Large intestine (tissue), 3 donors: Measurements from ENCODE around the gene GRID1. TPM values are rescaled to one million over a fixed set of nuclear protein-coding genes. Genes with fewer than 3 reads are reported as not detected.
"Not testable (repeated sequence)": the region's sequence is repeated elsewhere in the genome, so short reads cannot be mapped to it uniquely, and the experiment has no call there.

Experiments used
- DNase-seq, 2 donors: peaks; one replicate each; pipeline versions ENCODE4 v3.0.0 to v3.0.0-alpha.2; 2013
- H3K27ac ChIP-seq: one replicate; pipeline ENCODE4 v1.5.1; 2013; ENCODE audit warnings: low read length
- H3K27me3 ChIP-seq: 2 replicates; pipeline ENCODE4 v1.6.1; 2013; ENCODE audit warnings: low read length; ENCODE audit not compliant: control insufficient read depth, insufficient read depth
- H3K36me3 ChIP-seq: 2 replicates; pipeline ENCODE4 v1.6.1; 2013; ENCODE audit warnings: low read length; ENCODE audit not compliant: control insufficient read depth, insufficient read depth
- H3K4me1 ChIP-seq: one replicate; pipeline ENCODE4 v1.6.1; 2013; ENCODE audit warnings: low read length; ENCODE audit not compliant: control insufficient read depth, insufficient read depth
- H3K4me3 ChIP-seq: one replicate; pipeline ENCODE4 v1.5.1; 2013; ENCODE audit warnings: low read length
- H3K9me3 ChIP-seq: one replicate; pipeline ENCODE4 v1.6.1; 2013; ENCODE audit warnings: mild to moderate bottlenecking, low read depth, low read length, moderate library complexity; ENCODE audit not compliant: control insufficient read depth
- WGBS: methylation state at CpG from one replicate; pipeline ENCODE4 v1.1.5; 2013; ENCODE audit warnings: low lambda C conversion rate; ENCODE audit not compliant: insufficient coverage; 5-methylcytosine and 5-hydroxymethylcytosine counted together
- polyA plus RNA-seq: library from polyadenylated mRNA; unstranded; fragments of 120-200 nt; gene quantifications from one replicate; pipeline ENCODE4 v1.2.1, GENCODE V29; 2013

Gene GRID1
- polyA plus RNA-seq, 1 donor: 1.7 TPM

- Histone ChIP-seq H3K9me3 (no peaks in the 10 kb centered on the region), H3K4me1 (no peaks in the 10 kb centered on the region), H3K27ac (no peak overlapping the region), H3K4me3 (no peak overlapping the region), H3K27me3 (no peaks in the 10 kb centered on the region), H3K36me3 (no peaks in the 10 kb centered on the region)
- no CpG with 5 or more reads among the region's 10 CpGs for WGBS
- DNase-seq: no peak
These were observed 122.9 kb downstream of the GRID1 start for GRCh38 chr10:86243651-86244155.

GRCh38 chr10:86242761-86243160, 123.8 kb downstream of the GRID1 start:
- no peak overlapping the region for H3K27ac ChIP-seq
- no peak overlapping the region for H3K4me3 ChIP-seq
- no peaks in the 10 kb centered on the region for H3K36me3 ChIP-seq
- H3K9me3 ChIP-seq: no peaks in the 10 kb centered on the region
- H3K4me1 ChIP-seq: no peaks in the 10 kb centered on the region
- WGBS: no CpG with 5 or more reads among the region's 4 CpGs
- H3K27me3 ChIP-seq: no peaks in the 10 kb centered on the region
- DNase-seq: no peak

DNA sequence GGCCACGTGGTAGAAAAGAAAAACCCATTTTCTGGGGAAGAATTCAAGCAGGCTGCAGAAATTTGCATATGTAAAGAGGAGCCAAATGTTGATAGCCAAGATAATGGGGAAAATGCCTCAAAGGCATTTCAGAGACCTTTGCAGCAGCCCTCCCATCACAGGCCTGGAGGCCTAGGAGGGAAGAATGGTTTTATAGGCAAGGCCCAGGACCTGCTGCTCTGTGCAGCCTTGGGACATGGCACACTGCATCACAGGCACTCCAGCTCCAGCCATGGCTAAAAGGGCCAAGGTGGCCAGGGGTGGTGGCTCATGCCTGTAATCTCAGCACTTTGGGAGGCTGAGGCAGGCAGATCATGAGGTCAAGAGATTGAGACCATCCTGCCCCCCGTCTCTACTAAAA, 128.5 kb downstream of the GRID1 start:
- not testable (repeated sequence) for H3K4me1 ChIP-seq, H3K27ac ChIP-seq, H3K9me3 ChIP-seq, H3K36me3 ChIP-seq, H3K4me3 ChIP-seq, H3K27me3 ChIP-seq, DNase-seq
- 86% methylated on average over 1 of the region's 2 CpGs for WGBS

DNA sequence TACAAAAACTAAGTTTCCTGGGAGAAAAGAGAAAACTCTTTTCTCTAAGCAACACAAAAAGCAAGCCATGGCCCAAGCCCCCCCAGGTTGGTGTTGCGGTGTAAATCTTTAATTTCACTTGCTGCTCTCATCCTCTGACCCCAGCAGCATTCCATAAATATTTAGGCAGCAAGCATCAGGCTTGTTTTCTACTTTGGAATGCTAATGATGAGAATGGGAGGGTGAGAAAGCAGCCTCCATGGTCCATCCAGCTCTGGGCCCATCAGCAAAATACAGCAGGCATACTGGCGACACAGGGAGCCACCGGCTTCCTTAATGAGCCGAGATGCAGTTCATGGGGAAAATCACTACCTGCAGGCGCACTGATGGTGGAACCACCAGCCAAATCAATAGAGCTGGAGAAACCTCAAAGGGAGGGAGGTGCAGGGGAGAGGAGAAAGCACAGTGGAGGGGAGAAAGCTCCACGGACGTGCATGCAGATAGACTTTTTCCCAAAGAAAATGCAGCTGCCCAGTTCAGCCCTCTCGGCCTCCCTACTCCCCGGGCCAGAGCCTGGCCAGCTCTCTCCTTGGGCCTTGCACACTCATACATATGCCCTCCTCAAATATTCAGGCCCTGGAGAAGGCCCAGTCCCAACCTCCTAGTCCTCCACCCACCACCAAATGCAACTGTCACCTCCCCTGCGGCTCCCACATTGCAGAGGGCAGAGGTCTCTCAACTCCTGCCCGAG, 131.9 kb downstream of the GRID1 start:
- Histone ChIP-seq H3K4me1 (no peaks in the 10 kb centered on the region), H3K36me3 (no peaks in the 10 kb centered on the region), H3K27ac (no peak overlapping the region), H3K27me3 (peaks cover 4% of the 10 kb centered on the region), H3K9me3 (no peaks in the 10 kb centered on the region), H3K4me3 (no peak overlapping the region)
- DNase-seq: no peak
- WGBS: 80% methylated on average over 1 of the region's 11 CpGs

DNA sequence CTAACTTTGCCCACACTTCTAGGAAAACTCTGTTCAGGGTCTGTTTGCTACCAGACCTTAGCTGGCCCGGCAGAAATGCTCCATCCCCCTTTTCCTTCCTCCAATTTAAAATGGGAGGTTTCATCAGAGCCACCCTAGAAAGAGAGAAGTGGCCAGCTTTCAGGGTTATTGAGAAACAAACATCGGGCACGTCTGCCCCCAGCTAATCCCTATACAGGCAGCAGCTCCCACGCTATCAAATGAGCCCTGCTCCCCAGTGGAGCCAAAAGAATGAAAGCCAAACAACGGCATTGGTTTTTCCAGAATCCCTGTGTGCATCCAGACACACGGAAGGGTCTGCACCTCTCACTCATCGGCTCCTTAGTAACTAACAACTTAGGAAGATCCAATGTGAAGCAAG, 132.5 kb downstream of the GRID1 start:
- no peaks in the 10 kb centered on the region for H3K9me3 ChIP-seq
- H3K27ac ChIP-seq: no peak overlapping the region
- no peaks in the 10 kb centered on the region for H3K4me1 ChIP-seq
- H3K4me3 ChIP-seq: no peak overlapping the region
- no peaks in the 10 kb centered on the region for H3K36me3 ChIP-seq
- no peak for DNase-seq
- H3K27me3 ChIP-seq: peaks cover 4% of the 10 kb centered on the region
- no CpG with 5 or more reads among the region's 7 CpGs for WGBS

- no peaks in the 10 kb centered on the region for H3K36me3 ChIP-seq
- DNase-seq: no peak
- H3K9me3 ChIP-seq: no peaks in the 10 kb centered on the region
- WGBS: 60% methylated on average over 1 of the region's 7 CpGs
- no peak overlapping the region for H3K27ac ChIP-seq
- H3K4me3 ChIP-seq: no peak overlapping the region
- H3K27me3 ChIP-seq: peaks cover 4% of the 10 kb centered on the region
- no peaks in the 10 kb centered on the region for H3K4me1 ChIP-seq
These were observed 133.5 kb downstream of the GRID1 start for GRCh38 chr10:86233131-86233530.

GRCh38 chr10:86232644-86233043, 134.0 kb downstream of the GRID1 start:
- H3K4me1 ChIP-seq: no peaks in the 10 kb centered on the region
- no peaks in the 10 kb centered on the region for H3K9me3 ChIP-seq
- H3K27me3 ChIP-seq: peaks cover 4% of the 10 kb centered on the region
- no peaks in the 10 kb centered on the region for H3K36me3 ChIP-seq
- no peak overlapping the region for H3K4me3 ChIP-seq
- H3K27ac ChIP-seq: no peak overlapping the region
- WGBS: no CpG with 5 or more reads among the region's 1 CpG
- DNase-seq: no peak

DNA sequence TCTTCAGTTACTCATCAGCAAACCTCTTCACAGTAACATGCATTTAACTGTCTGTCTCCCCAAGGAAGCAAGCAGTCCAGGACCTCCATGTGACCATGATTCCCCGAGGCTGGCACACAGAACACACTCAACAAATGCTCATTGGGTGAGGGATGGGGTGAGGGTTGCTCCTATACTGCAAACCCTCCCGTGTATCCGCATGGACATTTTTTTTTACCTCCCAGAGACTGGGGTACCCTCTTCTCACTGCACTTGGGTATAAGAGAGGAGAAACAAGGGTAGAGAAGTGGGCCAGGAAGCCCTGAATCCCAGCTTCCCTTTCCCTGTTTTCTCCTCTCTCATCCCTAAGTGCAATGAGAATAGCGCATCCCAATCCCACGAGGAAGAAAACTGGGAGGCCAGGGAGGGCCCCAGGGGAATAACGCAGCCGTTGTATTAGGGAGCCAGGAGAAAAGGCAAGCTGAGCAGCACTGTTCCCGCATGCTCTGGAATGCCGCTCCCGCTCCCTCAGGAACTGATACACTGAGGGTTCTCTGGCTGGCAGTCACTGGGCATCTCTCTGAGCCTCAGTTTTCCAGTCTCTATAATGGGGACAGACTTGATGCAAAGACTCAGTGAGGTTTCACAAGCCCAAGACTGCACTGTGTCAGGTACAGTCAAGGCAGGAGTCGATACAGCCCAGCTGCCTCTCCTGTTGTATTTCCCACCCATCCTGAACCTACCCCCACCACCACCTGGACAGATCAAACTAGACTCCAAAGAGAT, 134.6 kb downstream of the GRID1 start:
- H3K36me3 ChIP-seq: no peaks in the 10 kb centered on the region
- H3K4me3 ChIP-seq: no peak overlapping the region
- WGBS: no CpG with 5 or more reads among the region's 11 CpGs
- H3K27ac ChIP-seq: no peak overlapping the region
- no peaks in the 10 kb centered on the region for H3K9me3 ChIP-seq
- H3K27me3 ChIP-seq: peaks cover 4% of the 10 kb centered on the region
- no peaks in the 10 kb centered on the region for H3K4me1 ChIP-seq
- DNase-seq: no peak

DNA sequence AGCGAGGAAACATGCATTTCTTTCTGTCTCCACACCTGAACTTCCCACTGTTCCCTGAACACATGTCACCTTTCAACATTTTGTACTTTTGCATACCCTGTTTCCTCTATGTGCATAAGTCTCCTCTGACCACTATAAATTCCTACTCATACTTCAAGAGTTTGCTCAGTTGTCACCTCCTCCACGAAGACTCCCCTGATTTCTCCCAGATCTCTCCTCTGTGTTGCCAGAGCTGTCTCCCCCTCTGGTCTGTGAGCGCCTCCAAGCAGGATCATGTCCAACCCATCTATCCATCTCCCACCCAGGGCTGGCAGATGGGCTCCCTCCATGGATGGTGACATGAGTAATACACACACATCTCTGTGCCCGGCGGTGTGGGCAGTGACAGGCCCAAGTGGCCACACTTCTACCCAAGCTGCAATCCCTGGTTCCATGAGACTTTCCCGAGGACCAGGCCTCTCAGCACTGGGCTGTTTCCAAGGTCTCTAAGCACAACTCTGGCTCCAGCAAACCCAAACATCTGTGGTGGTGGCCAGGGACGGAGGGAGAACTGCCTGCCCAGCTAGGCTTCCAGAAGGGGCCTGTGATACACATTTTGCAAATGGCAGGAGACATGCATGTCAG, 135.9 kb downstream of the GRID1 start:
- WGBS: 85% methylated on average over 2 of the region's 7 CpGs
- no peak overlapping the region for H3K27ac ChIP-seq
- H3K4me1 ChIP-seq: no peaks in the 10 kb centered on the region
- peaks cover 4% of the 10 kb centered on the region for H3K27me3 ChIP-seq
- H3K36me3 ChIP-seq: no peaks in the 10 kb centered on the region
- no peak for DNase-seq
- no peaks in the 10 kb centered on the region for H3K9me3 ChIP-seq
- no peak overlapping the region for H3K4me3 ChIP-seq

- no peaks in the 10 kb centered on the region for H3K36me3 ChIP-seq
- WGBS: 100% methylated on average over 1 of the region's 6 CpGs
- H3K4me1 ChIP-seq: no peaks in the 10 kb centered on the region
- peaks cover 4% of the 10 kb centered on the region for H3K27me3 ChIP-seq
- no peak for DNase-seq
- no peak overlapping the region for H3K27ac ChIP-seq
- no peaks in the 10 kb centered on the region for H3K9me3 ChIP-seq
- no peak overlapping the region for H3K4me3 ChIP-seq
These were observed 136.6 kb downstream of the GRID1 start for GRCh38 chr10:86229811-86230556.
